AG04449 (cell line): Measurements from ENCODE around the gene HEXB.
"Not testable (repeated sequence)": the region's sequence is repeated elsewhere in the genome, so short reads cannot be mapped to it uniquely, and the experiment has no call there.

Experiments used
- CTCF ChIA-PET: fragments of 350-600 bp; formaldehyde crosslinking; extraction: SDS; loops from one replicate; lab custom pipeline; 2021; ENCODE audit warnings: antibody characterized with exemption; lab: Yijun Ruan, JAX
- POLR2A ChIA-PET: fragments of 400-600, 350-600 bp; formaldehyde crosslinking; extraction: SDS; loops from one replicate; lab custom pipeline; 2020; ENCODE audit warnings: antibody characterized with exemption, inconsistent platforms; lab: Yijun Ruan, JAX
- DNase-seq: peaks from one replicate; pipeline ENCODE4 v3.0.0-alpha.2; 2010; ENCODE audit warnings: low read depth, low spot score
- H3K4me3 ChIP-seq: 2 replicates; pipeline ENCODE4 v1.5.1; 2011; ENCODE audit warnings: low read depth, mild to moderate bottlenecking, control low read depth, low read length
- TF ChIP-seq, protein P1 (sequence below): IDR thresholded peaks from one replicate; pipeline ENCODE4 v1.5.1; 2011; ENCODE audit warnings: mild to moderate bottlenecking, moderate library complexity, low read length, control low read depth, inconsistent platforms; ENCODE audit not compliant: insufficient read depth; ENCODE audit errors: missing control alignments

HEXB gene

GRCh38 chr5:74736759-74737158 lies 51.7 kb downstream of the HEXB start:
- no peak for DNase-seq
- TF ChIP-seq, protein P1, sequence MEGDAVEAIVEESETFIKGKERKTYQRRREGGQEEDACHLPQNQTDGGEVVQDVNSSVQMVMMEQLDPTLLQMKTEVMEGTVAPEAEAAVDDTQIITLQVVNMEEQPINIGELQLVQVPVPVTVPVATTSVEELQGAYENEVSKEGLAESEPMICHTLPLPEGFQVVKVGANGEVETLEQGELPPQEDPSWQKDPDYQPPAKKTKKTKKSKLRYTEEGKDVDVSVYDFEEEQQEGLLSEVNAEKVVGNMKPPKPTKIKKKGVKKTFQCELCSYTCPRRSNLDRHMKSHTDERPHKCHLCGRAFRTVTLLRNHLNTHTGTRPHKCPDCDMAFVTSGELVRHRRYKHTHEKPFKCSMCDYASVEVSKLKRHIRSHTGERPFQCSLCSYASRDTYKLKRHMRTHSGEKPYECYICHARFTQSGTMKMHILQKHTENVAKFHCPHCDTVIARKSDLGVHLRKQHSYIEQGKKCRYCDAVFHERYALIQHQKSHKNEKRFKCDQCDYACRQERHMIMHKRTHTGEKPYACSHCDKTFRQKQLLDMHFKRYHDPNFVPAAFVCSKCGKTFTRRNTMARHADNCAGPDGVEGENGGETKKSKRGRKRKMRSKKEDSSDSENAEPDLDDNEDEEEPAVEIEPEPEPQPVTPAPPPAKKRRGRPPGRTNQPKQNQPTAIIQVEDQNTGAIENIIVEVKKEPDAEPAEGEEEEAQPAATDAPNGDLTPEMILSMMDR: no peak
- CTCF ChIA-PET: no interaction called here
- POLR2A ChIA-PET: no interaction called here
- H3K4me3 ChIP-seq: no peak overlapping the region

DNA sequence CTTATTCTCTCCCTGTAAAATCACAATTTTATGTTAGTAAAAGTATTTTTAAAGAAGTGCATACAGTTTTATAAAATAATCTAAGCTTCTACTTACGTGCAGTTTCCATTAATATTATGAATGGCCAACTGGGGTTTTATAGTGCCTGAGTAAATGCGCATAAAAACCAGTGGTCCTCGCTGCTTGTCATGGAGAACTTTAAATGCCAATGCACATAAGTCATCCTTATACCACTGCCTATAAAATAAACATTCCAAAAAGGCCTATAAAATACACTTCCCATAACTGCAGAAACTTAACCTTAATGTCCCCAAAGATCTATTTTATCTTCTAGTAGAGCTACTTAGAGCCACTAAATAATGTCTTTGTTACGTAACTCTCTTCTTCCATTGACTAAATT lies 53.4 kb downstream of the HEXB start:
- no peak overlapping the region for H3K4me3 ChIP-seq
- ChIA-PET POLR2A (no interaction called here), CTCF (interaction anchor here (0.8 to 1.3 kb wide), 2 partner anchors 18 to 21 kb away, joined by 3 read pairs; no protein-coding TSS in a partner anchor)
- no peak for DNase-seq
- TF ChIP-seq, protein P1: no peak

DNA sequence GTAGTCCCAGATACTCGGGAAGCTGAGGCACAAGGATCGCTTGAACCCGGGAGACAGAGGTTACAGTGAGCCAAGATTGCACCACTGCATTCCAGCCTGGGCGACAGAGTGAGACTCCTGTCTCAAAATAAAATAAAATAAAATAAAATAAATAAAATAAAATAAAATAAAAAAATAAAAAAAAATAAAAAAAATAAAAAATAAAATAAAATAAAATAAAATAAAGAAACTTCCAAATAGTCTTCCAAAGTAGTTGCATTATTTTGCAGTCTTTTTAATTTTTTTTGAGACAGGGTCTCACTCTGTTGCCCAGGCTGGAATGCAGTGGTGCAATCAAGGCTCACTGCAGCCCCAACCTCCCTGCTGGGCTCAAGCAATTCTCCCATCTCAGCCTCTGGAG lies 63.7 kb downstream of the HEXB start:
- DNase-seq, H3K4me3 ChIP-seq, POLR2A ChIA-PET: not testable (repeated sequence)
- CTCF ChIA-PET: interaction anchor here (1.4 kb wide), 1 partner anchor 17 kb away, joined by 3 read pairs; no protein-coding TSS in a partner anchor

DNA sequence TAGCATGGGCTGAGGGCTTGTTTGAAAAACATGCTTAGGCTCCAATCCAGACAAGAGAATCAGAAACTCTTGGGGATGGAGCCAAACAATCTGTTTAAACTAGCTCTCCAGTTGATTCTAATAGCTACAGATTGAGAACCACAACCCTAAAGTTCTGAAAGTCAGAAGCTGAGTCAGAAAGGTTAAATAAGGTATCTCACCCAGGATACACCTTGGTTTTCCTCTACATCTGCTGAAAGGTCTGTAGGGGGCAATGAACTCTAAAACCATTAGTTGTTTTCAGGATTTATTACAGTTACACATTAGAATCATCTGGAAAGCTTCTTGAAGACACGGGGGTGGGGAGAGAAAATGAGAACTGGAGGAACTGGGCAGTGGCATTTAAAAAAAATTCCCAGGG lies 76.2 kb downstream of the HEXB start:
- CTCF ChIA-PET: interaction anchor here (1.4 kb wide), 1 partner anchor 475 kb away, joined by 3 read pairs; the partner anchor contains the start of gene ANKRD31

DNA sequence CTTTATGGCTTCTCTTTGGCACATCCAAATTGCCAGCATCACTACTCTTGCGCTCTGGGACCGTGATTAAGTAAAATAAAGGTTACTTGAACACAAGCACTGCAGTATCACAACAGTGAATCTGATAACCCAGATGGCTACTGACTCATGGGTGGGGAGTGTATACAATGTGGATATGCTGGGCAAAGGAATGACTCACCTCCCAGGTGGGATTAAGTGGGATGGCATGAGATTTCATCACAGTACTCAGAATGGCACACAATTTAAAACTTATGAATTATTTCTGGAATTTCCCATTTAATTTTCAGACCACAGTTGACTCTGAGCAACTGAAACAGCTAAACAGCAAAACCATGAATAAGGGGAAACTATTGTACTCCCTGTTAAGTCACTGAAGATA lies 77.6 kb downstream of the HEXB start:
- TF ChIP-seq, protein P1: no peak
- CTCF ChIA-PET: interaction anchor here (1.2 kb wide), 1 partner anchor 157 kb away, joined by 4 read pairs; no protein-coding TSS in a partner anchor
- POLR2A ChIA-PET: no interaction called here
- no peak overlapping the region for H3K4me3 ChIP-seq
- DNase-seq: peak; percentile 29

More for the DNA sequence above, 76.2 kb downstream of the HEXB start:
- no peak overlapping the region for H3K4me3 ChIP-seq
- no peak for DNase-seq
- POLR2A ChIA-PET: no interaction called here
- TF ChIP-seq, protein P1: no peak

DNA sequence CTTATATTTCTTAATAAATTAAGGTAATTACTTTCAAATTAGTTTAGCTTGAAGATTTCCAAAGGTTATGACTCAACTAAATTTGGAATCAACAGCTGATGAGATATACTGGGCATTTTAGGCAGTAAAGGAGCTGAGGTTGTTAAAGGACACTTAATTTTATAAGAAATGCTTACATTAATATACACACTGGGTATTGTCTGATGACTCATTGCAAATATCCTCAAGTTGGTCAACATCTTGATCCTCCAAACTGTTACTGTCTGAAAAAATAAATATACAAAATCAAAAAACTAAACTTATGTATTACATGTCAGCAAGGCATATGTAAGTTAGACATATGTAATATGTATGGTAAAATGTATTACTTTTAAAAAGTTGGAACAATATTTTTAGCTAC lies 78.5 kb downstream of the HEXB start:
- ChIA-PET POLR2A (no interaction called here), CTCF (interaction anchor here (0.9 to 1.4 kb wide), 3 partner anchors 155 to 861 kb away, joined by 3 to 5 read pairs (median 3); no protein-coding TSS in a partner anchor)
- TF ChIP-seq, protein P1: no peak
- no peak for DNase-seq
- no peak overlapping the region for H3K4me3 ChIP-seq

- TF ChIP-seq, protein P1: no peak
- no peak for DNase-seq
- no peak overlapping the region for H3K4me3 ChIP-seq
- ChIA-PET CTCF (interaction anchor here (1.1 to 2.5 kb wide), 9 partner anchors 9 to 160 kb away, joined by 3 to 13 read pairs (median 7); no protein-coding TSS in a partner anchor), POLR2A (no interaction called here)
Measured at GRCh38 chr5:74765201-74765600, 80.2 kb downstream of the HEXB start.
